Measurements from ENCODE around the gene OR13C8.

OR13C8 gene

DNA sequence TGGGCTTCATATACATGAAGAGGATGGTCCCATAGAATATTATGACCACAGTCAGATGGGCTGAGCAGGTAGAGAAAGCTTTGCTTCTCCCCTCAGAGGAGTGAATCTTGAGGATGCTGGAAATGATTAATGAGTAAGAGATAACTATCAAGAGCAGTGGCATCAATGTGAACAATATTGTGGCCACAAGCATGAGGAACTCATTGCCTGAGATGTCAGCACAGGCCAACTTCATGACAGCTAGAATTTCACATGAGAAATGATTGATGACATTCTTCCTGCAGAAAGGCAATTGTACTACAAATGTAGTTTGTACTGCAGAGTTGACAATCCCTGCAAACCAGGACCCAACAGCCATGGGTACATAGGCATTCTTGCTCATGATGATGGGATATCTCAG, 48.5 kb downstream of the OR13C8 start:
- no peak for DNase-seq (ENCODE audit: low spot score)

DNA sequence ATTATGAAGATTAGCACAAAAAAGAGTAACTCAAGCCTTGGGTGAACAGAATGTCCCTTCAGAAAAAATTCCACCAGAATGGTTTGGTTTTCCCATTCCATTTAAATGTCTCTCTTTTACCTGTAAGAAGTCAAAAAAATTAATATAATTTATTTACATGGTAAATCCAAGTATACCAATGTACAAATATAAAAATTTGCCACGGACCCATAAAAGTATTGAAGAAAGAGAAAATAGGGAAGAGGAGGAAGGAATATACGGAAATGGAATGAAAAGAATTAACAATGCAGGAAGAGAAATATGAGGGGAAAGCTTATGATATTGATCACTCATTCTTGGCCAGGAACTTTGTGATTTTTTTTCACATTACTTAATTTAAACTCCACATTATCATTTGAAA, 49.1 kb downstream of the OR13C8 start, which contains the start of gene OR13C9:
TSS of gene OR13C9 (minus strand) at position 101 of the 400 bp plus-strand sequence. CDS start at position 101, 0 bp downstream.
- DNase-seq (ENCODE audit: low spot score): no peak

All from left forelimb (tissue), 1 donor.